ENCODE results near the gene ZWILCH. TPM values are rescaled to one million over a fixed set of nuclear protein-coding genes. Genes with fewer than 3 reads are reported as not detected.
A peak's percentile ranks its signal among the peaks of the same experiment; 100 is the strongest.

ZWILCH gene
- total RNA-seq, 1 donor from 2014 or later, result 41.1 TPM

DNA sequence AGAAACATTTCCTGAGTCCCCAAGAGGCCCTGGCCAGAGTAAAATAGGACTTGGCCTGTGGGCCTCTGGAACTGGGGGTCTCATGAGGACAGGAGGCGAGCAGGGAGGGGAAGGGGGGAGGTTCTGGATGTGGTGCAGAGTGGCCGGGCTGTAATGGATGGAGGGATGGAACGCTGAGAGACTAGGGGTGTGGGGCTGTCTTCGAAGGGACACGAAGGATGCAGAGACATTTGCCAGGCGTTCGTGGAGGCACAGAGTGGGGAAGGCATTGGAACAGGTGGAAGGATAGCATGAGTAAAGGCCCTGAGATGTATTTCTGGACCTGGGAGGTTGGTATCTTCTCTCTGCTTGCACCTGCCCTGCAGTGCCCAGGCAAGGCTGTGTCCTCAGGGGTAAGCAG is 62.8 kb downstream of the ZWILCH start:
- Mint-ChIP-seq H3K9me3 (no peaks in the 10 kb centered on the region), H3K4me3 (no peak overlapping the region), H3K27me3 (no peaks in the 10 kb centered on the region), H3K36me3 (ENCODE audit: low read depth) (no peaks in the 10 kb centered on the region), H3K4me1 (peaks cover 7% of the 10 kb centered on the region), H3K27ac (no peak overlapping the region)
- intact Hi-C loops (cut with micrococcal nuclease), result no loop called here
- no peak for DNase-seq

DNA sequence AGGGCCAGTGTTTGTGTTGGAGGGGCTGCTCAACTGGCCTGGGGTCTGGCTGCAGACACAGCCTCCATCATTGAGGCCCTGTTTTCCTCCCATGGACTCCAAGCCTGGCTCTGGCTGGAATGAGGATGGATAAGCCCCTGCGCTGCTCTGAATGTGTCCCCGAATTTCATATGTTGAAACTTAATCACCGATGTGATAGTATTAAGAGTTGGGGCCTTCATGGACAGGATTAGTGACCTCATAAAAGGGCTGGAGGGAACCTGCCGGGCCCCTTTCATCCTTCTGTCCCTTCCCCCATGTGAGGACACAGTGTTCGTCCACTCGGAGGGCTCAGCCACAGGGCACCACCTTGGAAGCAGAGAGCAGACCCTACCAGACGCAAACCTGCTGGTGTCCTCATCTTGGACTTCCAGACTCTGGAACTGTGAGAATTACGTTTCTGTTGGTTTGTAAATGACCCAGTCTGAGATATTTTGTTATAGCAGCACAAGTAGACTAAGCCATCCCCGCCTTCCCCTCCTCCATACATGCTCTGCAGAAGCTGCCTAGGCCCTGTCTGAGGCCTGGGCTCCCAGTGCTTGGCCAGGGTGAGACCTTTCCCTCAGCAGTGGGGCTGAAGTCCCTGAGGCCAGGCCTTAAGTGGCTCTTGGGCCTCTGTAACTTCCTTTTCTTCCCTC is 64.5 kb downstream of the ZWILCH start:
- DNase-seq, result no peak
- intact Hi-C loops (cut with micrococcal nuclease), result no loop called here
- Mint-ChIP-seq H3K36me3 (ENCODE audit: low read depth) (no peaks in the 10 kb centered on the region), H3K27me3 (no peaks in the 10 kb centered on the region), H3K9me3 (no peaks in the 10 kb centered on the region), H3K4me1 (peaks cover 8% of the 10 kb centered on the region), H3K27ac (no peak overlapping the region), H3K4me3 (no peak overlapping the region)

DNA sequence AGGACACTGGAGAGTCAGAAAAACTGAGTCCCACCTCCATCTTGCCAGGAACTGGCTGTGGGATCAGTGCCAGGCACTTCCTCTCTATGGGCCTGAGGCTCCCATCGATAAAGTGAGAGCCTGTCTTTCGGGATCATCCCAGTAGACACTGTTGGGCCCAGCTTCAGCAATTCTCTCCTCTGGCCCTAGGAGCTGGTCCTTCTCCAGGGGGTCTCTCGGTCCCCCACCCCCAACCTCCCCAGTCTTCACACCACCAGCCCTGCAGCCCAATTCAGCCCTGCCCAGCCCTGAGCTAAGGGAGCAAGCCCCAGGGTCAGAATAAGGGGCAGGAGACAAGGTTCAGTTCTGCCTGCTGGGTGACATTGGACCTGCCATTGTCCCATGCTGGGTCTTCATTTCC is 65.2 kb downstream of the ZWILCH start:
- H3K27ac Mint-ChIP-seq, result no peak overlapping the region
- no peaks in the 10 kb centered on the region for H3K27me3 Mint-ChIP-seq
- H3K36me3 Mint-ChIP-seq (ENCODE audit: low read depth), result no peaks in the 10 kb centered on the region
- DNase-seq, result no peak
- H3K9me3 Mint-ChIP-seq, result no peaks in the 10 kb centered on the region
- no peak overlapping the region for H3K4me3 Mint-ChIP-seq
- H3K4me1 Mint-ChIP-seq, result peaks cover 8% of the 10 kb centered on the region
- intact Hi-C loops (cut with micrococcal nuclease), result no loop called here

DNA sequence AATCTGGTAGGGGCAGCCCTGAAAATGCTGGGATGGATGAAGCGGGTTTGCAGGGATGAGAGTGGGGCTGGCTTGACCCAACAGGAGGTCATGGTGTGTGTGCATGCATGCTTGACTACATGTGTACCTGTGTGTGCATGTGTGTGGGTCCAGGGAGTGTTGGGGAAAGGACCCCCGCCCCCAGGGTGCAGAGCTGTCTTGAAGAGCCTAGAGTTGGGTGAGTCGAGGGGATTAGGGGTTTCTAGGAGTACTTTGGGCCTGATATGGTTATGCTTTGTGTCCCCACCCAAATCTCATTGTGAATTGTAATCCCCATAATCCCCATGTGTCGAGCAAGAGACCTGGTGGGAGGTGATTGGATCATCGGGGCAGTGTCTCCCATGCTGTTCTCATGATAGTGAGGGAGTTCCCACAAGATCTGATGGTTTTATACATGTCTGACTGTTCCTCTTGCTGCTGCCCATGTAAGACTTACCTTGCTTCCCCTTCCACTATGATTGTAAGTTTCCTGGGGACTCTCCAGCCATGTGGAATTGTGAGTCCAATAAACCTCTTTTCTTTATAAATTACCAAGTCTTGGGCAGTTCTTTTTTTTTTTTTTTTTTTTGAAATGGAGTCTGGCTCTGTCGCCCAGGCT is 65.8 kb downstream of the ZWILCH start:
- Mint-ChIP-seq H3K27ac (no peak overlapping the region), H3K4me1 (peaks cover 8% of the 10 kb centered on the region), H3K9me3 (no peaks in the 10 kb centered on the region), H3K36me3 (ENCODE audit: low read depth) (no peaks in the 10 kb centered on the region), H3K4me3 (no peak overlapping the region), H3K27me3 (no peaks in the 10 kb centered on the region)
- DNase-seq, result no peak
- intact Hi-C loops (cut with micrococcal nuclease), result no loop called here

DNA sequence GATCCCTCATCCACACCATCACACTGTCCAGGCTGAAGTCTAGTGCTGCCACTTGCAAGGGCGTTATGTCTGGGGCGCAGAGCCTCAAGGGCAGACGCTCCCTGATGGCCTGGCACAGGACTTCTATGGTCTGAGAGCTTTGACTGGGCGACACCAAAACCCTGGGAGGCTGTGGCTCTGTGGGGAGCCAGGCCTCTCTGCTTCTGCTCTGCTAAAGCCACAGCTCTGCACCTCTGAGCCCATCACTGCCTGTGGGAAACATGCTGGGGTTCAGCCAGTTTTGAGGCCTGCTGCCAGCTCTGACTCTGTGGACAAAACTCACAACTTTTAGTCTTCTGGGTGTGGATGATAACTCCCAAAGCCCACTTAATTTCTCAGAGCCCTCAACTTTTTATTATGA is 67.0 kb downstream of the ZWILCH start:
- Mint-ChIP-seq H3K4me1 (peaks cover 3% of the 10 kb centered on the region), H3K9me3 (no peaks in the 10 kb centered on the region), H3K36me3 (ENCODE audit: low read depth) (no peaks in the 10 kb centered on the region), H3K27me3 (no peaks in the 10 kb centered on the region), H3K27ac (no peak overlapping the region), H3K4me3 (no peak overlapping the region)
- intact Hi-C loops (cut with micrococcal nuclease), result no loop called here
- no peak for DNase-seq

DNA sequence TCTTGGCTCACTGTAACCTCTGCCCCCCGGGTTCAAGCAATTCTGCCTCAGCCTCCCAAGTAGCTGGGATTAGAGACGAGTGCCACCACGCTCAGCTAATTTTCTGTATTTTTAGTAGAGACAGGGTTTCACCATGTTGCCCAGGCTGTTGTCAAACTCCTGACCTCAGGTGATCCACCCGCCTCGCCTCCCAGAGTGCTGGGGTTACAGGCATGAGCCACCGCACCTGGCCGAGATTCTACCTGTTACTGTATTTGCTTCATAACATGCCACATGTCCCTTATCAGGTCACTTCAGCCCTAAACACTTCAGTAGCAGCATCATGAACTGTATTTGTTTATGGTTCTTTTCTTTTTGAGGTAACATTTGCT is 68.2 kb downstream of the ZWILCH start:
- Mint-ChIP-seq H3K9me3 (no peaks in the 10 kb centered on the region), H3K27ac (no peak overlapping the region), H3K4me1 (peaks cover 2% of the 10 kb centered on the region), H3K27me3 (no peaks in the 10 kb centered on the region), H3K36me3 (ENCODE audit: low read depth) (no peaks in the 10 kb centered on the region), H3K4me3 (no peak overlapping the region)
- intact Hi-C loops (cut with micrococcal nuclease), result no loop called here
- no peak for DNase-seq

DNA sequence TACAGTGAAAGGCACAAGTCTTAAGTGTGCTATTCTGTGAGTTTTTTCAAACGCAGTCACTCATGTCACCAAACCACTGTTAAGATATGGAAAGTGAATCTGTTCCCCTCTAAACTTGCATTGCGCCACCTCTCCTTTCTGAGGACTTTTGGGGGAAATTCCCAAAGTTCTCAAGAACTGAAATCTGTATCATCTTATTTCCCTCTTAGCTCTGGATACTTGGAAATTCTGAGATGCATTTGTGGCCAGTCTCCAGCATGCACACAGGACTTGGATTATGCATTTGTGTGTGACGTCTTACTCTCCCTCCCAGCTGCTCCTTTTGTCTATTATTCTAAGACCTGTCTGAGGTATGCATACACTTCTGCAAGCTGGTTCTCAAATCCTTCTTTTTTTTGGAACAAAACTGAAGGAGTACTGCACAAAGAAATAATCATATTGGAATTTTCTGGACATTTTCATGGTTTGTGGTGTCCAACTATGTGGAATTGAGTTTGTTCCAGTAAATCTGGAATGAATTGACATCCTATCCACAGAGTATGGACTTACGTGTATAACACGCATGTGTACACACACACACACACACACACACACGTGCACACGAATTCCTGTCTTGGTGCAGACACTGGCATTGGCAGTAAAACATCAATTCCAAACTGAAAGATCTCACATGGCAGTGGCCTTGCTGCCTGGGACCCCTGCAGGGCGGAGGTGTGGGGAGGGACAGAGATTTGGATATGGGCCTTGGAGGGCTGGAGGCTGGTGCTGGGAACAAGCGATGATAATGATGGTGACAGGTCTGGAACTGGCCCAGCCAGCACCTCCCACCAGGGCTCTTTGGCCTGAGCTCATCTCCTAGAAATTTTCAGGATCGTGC is 68.8 kb downstream of the ZWILCH start:
- Mint-ChIP-seq H3K27me3 (no peaks in the 10 kb centered on the region), H3K4me1 (peaks cover 2% of the 10 kb centered on the region), H3K27ac (no peak overlapping the region), H3K4me3 (no peak overlapping the region), H3K9me3 (no peaks in the 10 kb centered on the region), H3K36me3 (ENCODE audit: low read depth) (no peaks in the 10 kb centered on the region)
- no peak for DNase-seq
- intact Hi-C loops (cut with micrococcal nuclease), result no loop called here

DNA sequence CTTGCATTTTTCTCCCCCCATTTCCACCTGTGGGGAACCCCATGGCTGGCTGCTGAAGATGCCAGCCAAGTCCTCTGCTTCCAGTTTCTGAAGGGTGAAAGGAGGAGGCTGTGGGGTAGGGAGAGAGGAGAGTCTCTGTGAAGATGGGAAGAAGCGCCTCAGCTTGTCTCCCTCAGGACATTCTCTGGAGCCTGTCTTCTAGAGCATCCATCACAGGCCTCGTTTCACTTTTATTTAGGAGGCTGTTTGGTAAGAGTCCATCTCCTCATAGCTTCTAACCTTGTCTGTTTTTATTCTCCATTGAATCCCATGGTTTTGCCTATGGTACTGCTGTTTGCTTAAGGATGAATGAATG is 69.4 kb downstream of the ZWILCH start:
- H3K4me1 Mint-ChIP-seq, result peaks cover 2% of the 10 kb centered on the region
- intact Hi-C loops (cut with micrococcal nuclease), result no loop called here
- no peaks in the 10 kb centered on the region for H3K36me3 Mint-ChIP-seq (ENCODE audit: low read depth)
- H3K27me3 Mint-ChIP-seq, result no peaks in the 10 kb centered on the region
- no peaks in the 10 kb centered on the region for H3K9me3 Mint-ChIP-seq
- H3K27ac Mint-ChIP-seq, result no peak overlapping the region
- no peak overlapping the region for H3K4me3 Mint-ChIP-seq
- DNase-seq, result no peak

DNA sequence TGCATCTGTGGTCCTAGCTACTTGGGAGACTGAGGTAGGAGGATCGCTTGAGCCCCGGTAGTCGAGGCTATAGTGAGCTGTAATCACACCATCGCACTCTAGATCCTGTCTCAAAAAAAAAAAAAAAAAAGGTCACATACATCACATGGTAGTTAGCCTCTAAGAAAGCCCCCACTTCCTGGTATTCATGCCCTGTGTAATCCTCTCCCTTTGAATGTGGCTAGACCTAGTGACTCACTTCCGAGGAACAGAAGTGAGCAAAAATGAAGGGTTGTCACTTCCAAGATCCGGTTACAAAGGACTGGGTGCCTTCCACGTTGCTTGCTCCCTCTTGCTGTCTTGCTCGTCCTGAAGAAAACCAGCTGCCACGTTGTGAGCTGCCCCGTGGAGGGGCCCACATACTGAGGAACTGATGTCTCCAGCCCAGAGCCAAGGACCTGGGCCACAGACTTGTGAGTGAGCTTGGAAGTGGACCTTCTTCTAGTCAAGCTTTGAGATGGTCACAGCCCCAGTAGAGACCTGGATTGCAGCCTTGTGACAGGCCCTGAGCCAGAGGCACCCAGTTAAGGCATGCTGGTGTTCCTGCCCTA is 73.3 kb downstream of the ZWILCH start:
- no peaks in the 10 kb centered on the region for H3K27me3 Mint-ChIP-seq
- H3K4me3 Mint-ChIP-seq, result no peak overlapping the region
- no peak for DNase-seq
- H3K4me1 Mint-ChIP-seq, result peaks cover 2% of the 10 kb centered on the region
- intact Hi-C loops (cut with micrococcal nuclease), result no loop called here
- peak overlapping the region; percentile 58 for H3K27ac Mint-ChIP-seq
- H3K9me3 Mint-ChIP-seq, result no peaks in the 10 kb centered on the region
- H3K36me3 Mint-ChIP-seq (ENCODE audit: low read depth), result no peaks in the 10 kb centered on the region

DNA sequence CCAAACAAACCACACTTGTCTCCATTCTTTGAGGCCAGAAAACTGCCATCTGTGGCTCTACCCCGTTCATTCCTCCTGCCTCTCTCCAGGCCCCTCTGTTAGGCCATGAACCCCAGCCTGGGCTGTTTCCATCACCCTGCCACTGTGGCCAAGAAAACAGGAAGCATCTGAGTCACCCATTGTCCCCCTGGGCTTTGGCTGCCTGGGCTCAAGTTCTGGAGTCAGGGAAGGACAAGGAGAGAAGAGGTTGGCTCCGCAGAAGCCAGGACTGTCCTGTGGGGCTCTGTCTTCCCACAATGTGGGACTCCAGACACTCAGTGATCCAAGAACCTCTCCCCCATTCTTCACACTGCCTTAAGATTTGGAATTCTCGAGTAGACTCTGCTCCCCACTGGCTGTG is 75.5 kb downstream of the ZWILCH start:
- DNase-seq, result no peak
- Mint-ChIP-seq H3K4me1 (no peaks in the 10 kb centered on the region), H3K4me3 (no peak overlapping the region), H3K27me3 (no peaks in the 10 kb centered on the region), H3K9me3 (no peaks in the 10 kb centered on the region), H3K36me3 (ENCODE audit: low read depth) (no peaks in the 10 kb centered on the region), H3K27ac (no peak overlapping the region)
- intact Hi-C loops (cut with micrococcal nuclease), result no loop called here

DNA sequence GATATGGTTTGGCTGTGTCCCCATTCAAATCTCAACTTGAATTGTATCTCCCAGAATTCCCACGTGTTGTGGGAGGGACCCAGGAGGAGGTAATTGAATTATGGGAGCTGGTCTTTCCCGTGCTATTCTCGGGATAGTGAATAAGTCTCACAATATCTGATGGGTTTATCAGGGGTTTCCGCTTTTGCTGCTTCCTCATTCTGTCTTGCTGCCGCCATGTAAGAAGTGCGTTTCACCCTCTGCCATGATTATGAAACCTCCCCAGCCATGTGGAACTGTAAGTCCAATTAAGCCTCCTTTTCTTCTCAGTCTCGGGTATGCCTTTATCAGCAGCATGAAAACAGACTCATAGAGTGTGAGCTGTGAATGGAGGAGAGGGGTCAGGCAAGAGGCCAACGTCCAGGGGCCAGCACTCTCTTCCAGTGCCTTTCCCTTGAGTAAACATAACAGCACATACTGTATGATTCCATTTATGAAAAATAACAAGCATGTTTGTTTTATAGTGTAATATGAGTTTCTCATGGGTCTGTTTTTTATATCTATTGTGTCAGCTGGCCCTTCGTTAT is 76.9 kb downstream of the ZWILCH start:
- H3K36me3 Mint-ChIP-seq (ENCODE audit: low read depth), result no peaks in the 10 kb centered on the region
- H3K4me3 Mint-ChIP-seq, result no peak overlapping the region
- intact Hi-C loops (cut with micrococcal nuclease), result no loop called here
- no peak for DNase-seq
- H3K27me3 Mint-ChIP-seq, result peaks cover 4% of the 10 kb centered on the region
- H3K4me1 Mint-ChIP-seq, result no peaks in the 10 kb centered on the region
- no peak overlapping the region for H3K27ac Mint-ChIP-seq
- H3K9me3 Mint-ChIP-seq, result no peaks in the 10 kb centered on the region

DNA sequence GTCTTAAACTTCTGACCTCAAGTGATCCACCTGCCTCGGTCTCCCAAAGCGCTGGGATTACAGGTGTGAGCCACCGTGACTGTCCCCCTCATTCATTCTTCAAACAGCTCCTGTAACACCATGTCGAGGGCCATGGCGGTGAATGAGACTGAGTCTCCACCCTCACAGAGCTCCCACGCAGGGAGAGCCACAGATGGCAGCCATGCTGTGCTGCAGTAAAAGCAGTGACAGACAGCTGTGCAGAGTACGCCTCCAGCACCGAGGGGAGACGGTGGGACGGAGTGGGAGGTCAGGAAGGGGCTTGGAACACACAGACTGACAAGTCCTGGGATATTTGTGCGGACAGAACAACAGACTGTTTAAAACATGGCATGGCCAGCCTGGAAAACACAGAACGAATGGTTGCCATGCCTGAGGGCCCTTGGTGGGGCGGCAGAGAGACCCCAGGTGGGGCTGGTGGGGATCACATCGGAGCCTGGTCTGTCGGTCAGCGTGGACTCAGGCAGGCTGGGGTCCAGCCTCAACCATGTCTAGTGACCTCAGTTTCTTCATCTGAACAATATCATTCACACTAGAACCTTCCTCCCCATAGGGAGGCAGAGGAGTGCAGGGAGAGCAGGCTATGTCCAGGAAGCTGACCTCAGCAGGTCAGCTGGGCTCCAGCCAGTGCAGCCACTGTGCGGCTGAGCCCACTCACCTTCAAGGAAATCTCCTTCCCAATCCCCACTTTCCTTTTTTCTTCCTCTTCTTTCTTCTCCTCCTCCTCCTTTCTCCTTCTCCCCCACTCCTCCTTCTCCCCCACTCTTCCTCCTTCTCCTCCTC is 81.2 kb downstream of the ZWILCH start:
- Mint-ChIP-seq H3K9me3 (no peaks in the 10 kb centered on the region), H3K36me3 (ENCODE audit: low read depth) (no peaks in the 10 kb centered on the region), H3K4me1 (no peaks in the 10 kb centered on the region), H3K4me3 (no peak overlapping the region), H3K27ac (no peak overlapping the region), H3K27me3 (peaks cover 6% of the 10 kb centered on the region)
- DNase-seq, result no peak
- intact Hi-C loops (cut with micrococcal nuclease), result no loop called here

DNA sequence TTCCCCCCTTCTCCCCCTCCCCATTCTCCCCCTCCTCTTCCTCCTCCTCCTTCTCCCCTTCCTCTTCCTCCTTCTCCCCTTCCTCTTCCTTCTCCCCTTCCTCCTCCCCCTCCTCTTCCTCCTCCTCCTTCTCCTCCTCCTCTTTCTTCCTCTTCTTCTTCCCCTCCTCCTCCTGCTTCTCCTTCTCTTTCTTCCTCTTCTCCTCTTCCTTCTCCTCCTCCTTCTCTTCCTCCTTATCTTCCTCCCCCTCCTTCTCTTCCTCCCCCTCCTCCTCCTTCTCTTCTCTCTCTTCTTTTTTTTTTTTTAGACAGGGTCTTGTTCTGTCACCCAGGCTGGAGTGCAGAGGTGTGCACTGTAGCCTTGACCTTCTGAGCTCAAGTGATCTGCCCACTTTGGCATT is 81.9 kb downstream of the ZWILCH start:
- Mint-ChIP-seq H3K36me3 (ENCODE audit: low read depth) (no peaks in the 10 kb centered on the region), H3K4me1 (no peaks in the 10 kb centered on the region)
- intact Hi-C loops (cut with micrococcal nuclease), result no loop called here

More for the DNA sequence above, 81.9 kb downstream of the ZWILCH start:
- no peak overlapping the region for H3K27ac Mint-ChIP-seq
- H3K4me3 Mint-ChIP-seq, result no peak overlapping the region
- H3K27me3 Mint-ChIP-seq, result peaks cover 6% of the 10 kb centered on the region
- no peak for DNase-seq
- no peaks in the 10 kb centered on the region for H3K9me3 Mint-ChIP-seq
